HG02642 (cell line): ENCODE data around the gene PLXNC1.
"Not testable (repeated sequence)": the region's sequence is repeated elsewhere in the genome, so short reads cannot be mapped to it uniquely, and the experiment has no call there.

Experiments used
- ATAC-seq: cut with Tn5 transposase; IDR thresholded peaks from one replicate; pipeline ENCODE4 v1.9.1; 2021; ENCODE audit warnings: mild to moderate bottlenecking; ENCODE audit not compliant: unreplicated experiment, poor library complexity

PLXNC1 gene

DNA sequence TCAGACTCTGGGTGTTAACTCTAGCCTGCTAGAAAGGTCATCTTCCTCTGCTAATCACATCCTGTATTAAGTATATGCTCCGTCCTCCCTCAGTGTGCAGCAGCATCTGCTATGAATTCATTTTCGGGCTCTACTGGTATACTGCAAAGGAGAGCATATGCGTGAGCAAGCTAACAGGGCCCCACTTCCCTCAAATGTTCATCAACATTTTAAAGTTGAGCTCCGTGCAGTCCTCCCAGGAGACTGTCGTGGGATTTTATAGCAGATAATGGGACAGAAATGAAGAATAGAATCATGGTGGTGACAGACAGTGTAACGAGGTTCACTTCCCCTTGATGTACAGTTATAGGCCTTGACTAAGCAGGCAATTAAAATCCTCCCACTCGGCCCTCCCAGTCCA is 131.7 kb downstream of the PLXNC1 start:
- ATAC-seq: no peak

DNA sequence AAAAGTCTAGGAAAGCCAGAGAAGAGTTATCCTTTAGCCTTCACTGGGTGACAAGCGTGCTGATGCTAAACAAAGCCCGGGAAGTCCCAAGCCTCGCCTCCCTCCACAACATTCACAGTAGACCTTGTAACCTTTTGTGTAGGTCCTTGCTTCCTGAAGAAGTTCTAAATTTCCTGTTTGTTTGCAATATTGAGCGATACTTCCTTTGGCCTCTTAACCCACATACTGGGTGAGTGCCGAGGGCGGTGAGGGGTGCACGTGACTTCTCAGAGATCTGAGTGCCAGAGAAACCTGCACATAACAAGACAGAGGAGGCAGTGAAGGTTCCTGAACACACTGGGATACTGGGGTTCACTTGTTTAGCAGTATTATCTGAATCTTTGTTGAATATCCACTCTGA is 134.3 kb downstream of the PLXNC1 start:
- ATAC-seq: no peak

DNA sequence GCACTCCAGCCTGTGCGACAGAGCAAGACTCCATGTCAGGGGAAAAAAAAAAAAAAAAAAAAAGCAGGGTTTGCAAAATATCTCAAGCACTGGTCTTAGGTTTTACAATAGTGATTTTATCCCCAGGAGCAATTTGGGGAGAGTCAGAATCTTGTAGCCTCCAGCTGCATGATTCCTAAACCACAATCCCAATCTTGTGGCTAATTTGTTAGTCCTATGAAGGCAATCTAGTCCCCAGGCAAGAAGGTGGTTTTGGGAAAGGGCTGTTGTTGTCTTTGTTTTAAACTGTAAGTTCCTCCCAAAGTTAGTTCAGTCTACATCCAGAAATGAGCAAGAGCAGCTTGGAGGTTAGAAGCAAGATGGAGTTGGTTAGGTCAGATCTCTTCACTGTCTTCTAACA is 135.7 kb downstream of the PLXNC1 start:
- no peak for ATAC-seq

DNA sequence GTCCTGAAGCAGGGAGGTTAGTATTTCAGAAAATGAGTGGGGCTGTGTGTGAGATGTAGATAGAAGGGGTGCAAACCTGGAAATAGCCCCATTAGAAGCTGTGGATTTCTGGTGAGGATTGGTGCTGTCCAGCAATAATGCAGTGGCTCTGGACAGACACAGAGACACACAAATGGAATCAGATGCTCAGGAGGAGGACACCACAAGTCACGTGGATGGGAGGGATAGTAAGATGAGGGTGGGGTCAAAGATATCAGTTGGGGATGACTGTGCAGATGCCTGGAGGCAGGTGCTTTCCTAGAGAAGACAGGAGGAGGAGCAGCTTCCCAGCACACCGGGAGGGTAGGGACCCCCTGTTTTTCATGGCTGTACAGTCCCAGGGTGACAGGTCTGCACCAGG is 136.5 kb downstream of the PLXNC1 start:
- ATAC-seq: no peak

- no peak for ATAC-seq
These were observed 137.7 kb downstream of the PLXNC1 start for GRCh38 chr12:94285943-94286582.

- no peak for ATAC-seq
These were observed 138.3 kb downstream of the PLXNC1 start for GRCh38 chr12:94286583-94287244.

GRCh38 chr12:94287245-94287628 is 138.9 kb downstream of the PLXNC1 start:
- ATAC-seq: no peak

DNA sequence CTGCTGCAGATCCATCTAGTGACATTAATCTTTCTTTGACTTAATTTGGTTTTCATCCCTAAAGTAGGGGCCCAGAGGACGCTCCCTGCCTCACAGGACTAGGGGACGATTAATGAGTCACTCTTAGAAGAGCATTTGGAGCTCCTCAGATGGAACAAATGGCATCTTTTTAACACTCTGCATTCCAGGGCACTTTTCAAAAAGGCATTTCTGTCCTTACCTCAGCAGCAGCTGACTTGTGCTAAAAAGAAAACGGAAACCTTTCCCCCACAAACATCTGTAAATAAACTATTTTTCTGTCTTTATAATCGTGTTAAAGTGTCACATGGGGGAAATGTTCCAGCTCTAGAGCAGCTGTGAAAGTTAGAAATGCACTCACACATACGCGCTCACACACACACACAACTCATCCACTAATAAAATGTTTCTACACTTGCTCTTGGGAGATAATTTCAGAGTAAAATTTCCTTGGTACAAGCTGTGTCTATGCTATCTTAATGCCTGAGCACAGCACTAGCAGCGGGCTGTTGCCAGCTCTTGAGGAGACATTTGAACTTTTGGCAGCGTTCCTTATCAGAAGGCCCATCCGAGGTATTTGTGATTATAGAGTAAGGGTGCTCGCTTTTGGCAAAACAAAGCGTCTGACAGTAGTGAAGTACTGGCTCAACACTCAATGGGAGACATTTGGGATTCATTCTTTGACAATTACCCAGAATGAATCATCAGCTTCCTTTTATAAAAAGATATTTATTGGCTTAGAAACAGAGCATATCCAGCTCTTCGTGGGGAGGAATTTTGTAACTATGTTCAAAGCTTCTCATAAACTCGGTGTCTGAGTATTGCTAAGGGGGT is 141.3 kb downstream of the PLXNC1 start:
- no peak for ATAC-seq

DNA sequence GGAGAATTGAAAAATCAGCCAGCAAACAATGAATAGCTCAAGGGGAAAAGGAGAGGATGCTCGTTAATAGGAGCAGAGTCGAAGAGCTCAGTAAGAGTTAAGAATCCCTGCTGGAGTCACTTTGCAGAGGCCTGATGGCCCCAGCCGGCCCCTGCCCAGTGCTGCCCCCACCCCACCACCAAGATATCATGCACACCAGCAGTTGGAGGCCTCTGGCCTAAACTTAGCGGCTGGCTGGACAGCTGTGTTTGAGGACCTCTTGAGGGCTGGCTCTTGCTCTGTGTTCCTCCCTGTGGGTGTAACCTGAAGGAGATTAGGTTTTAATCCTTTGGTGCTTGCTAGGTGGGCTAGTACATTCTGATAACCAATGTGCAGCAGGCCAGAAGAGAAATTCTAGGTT is 142.0 kb downstream of the PLXNC1 start:
- ATAC-seq: no peak

DNA sequence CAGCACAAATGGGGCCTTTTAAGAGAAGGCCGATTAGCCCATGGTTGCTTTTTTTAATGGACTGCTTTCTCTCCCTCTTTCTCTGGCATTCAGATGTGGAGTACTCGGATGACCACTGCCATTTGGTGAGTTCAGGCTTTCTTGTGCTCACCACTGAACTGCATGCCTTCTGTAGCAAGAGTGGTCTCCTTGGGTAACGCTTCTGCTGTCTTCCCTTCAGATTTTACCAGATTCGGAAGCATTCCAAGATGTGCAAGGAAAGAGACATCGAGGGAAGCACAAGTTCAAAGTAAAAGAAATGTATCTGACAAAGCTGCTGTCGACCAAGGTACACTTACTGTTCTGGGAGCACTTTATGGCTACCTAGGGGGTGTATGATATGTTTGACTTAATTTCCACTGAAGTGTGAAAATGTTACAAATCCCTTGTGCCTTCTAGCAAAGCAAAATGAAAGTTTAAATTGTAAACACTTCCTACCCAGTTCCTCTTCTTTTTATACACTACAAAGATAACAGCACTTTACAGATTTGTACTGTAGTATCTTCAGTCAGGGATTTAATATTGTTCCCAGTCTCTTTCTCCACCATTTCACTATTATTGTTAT is 148.8 kb downstream of the PLXNC1 start:
- ATAC-seq: no peak

GRCh38 chr12:94297876-94298505 is 149.6 kb downstream of the PLXNC1 start:
- ATAC-seq: no peak

DNA sequence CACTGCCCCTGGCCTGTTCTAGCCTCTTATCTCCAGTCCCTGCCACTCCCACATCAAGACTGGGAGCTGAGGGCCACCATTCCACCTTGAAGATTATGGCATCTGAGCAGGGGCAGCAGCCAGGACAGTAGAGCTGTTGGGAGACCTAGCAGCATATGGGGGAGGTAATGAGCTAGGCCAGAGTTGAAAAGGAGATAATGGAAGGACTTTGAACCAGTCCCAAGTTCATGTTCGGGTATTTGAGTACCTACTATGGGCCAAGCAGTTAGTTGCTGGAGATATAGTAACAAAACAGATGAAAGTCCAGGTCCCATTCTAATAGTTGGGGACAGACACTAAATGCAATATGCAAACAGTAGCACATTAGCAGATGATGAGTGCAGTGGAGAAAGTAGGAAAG is 151.5 kb downstream of the PLXNC1 start:
- no peak for ATAC-seq

GRCh38 chr12:94304012-94304411 is 155.6 kb downstream of the PLXNC1 start:
- no peak for ATAC-seq

DNA sequence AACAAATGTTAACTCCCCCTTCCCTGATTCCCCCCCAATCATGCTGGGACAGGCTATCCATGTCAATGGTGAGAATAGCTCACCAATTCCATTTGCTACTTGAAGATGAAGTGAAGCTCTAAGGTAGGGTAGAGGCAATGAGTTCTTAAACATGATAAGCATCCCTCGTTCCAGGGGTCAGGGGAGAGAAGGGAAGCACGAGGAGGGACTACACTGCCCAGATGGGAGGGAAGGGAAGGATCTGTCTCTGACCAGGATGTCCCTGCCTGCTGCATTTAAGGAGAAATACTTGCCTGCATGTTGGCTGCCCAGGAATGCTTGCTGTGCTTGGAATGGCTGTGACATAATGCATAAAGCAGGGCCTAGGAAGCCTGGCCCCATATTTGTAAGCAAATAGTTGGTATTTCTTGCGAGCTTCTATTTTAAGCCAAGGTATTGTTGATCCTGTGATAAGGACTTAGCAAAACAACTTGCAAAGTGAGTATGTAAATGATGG is 156.2 kb downstream of the PLXNC1 start:
- ATAC-seq: no peak

- ATAC-seq: peak; percentile 54
These were observed 157.0 kb downstream of the PLXNC1 start for GRCh38 chr12:94305130-94305957.

DNA sequence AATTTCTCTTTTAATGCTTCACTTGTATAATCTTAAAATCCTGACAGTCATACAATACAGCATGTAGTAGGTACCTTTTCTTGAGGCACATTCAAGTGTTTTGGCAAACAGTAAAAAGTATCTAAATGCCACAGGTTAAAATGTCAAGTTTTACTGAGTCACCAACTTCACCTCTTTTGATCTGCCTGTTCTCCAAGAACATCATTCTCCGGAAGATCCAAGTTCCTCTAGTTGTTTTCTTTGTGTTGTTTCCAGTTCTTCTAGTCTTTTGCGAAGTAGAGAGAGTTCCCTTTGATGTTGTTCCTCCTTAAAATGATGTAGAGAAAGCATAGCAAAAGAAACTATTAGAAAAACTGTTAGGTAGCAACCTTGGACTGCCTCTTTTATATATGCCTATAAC is 160.2 kb downstream of the PLXNC1 start:
- no peak for ATAC-seq

GRCh38 chr12:94309373-94309772 is 161.0 kb downstream of the PLXNC1 start:
- ATAC-seq: peak; percentile 82

- no peak for ATAC-seq
These were observed 164.0 kb downstream of the PLXNC1 start for GRCh38 chr12:94312378-94312777.

- ATAC-seq: not testable (repeated sequence)
These were observed 168.2 kb downstream of the PLXNC1 start for GRCh38 chr12:94316600-94316999.
